Measurements from ENCODE around the gene C1QTNF1.
A peak's percentile ranks its signal among the peaks of the same experiment; 100 is the strongest.

The C1QTNF1 gene

GRCh38 chr17:79010304-79010646 is 13.7 kb upstream of the C1QTNF1 start:
- peak overlapping the region; percentile 76 for H3K27ac ChIP-seq (replicated peaks)
- no peaks in the 10 kb centered on the region for H3K27me3 ChIP-seq (ENCODE audit: insufficient read depth, poor library complexity, severe bottlenecking)

GRCh38 chr17:79011451-79012147 is 12.4 kb upstream of the C1QTNF1 start:
- no peak for TF ChIP-seq GABPA (IDR thresholded peaks at IDR 0.05; ENCODE audit: low read depth)
- TF ChIP-seq REST (IDR thresholded peaks at IDR 0.05; ENCODE audit: insufficient replicate concordance, low read depth): no peak
- TF ChIP-seq POLR2AphosphoS5 (IDR thresholded peaks at IDR 0.05; ENCODE audit: low read depth): no peak
- TF ChIP-seq SPI1 (IDR thresholded peaks at IDR 0.05; ENCODE audit: borderline replicate concordance, low read depth): no peak
- TF ChIP-seq CTCF (IDR thresholded peaks at IDR 0.05; ENCODE audit: insufficient read depth, low read length): no peak
- no peak overlapping the region for H3K4me3 ChIP-seq (replicated peaks; ENCODE audit: insufficient read depth, low read length)
- H3K27ac ChIP-seq (replicated peaks): no peak overlapping the region
- DNase-seq (ENCODE audit: low read depth in 1 of 2, low spot score in 1 of 2): no peak
- no peaks in the 10 kb centered on the region for H3K27me3 ChIP-seq (ENCODE audit: insufficient read depth, poor library complexity, severe bottlenecking)

More at GRCh38 chr17:79010304-79010646, 13.7 kb upstream of the C1QTNF1 start:
- TF ChIP-seq GABPA (IDR thresholded peaks at IDR 0.05; ENCODE audit: low read depth): no peak
- TF ChIP-seq REST (IDR thresholded peaks at IDR 0.05; ENCODE audit: insufficient replicate concordance, low read depth): no peak
- TF ChIP-seq POLR2AphosphoS5 (IDR thresholded peaks at IDR 0.05; ENCODE audit: low read depth): no peak
- no peak for TF ChIP-seq SPI1 (IDR thresholded peaks at IDR 0.05; ENCODE audit: borderline replicate concordance, low read depth)
- TF ChIP-seq CTCF (IDR thresholded peaks at IDR 0.05; ENCODE audit: insufficient read depth, low read length): no peak
- DNase-seq (ENCODE audit: low read depth in 1 of 2, low spot score in 1 of 2): no peak
- H3K4me3 ChIP-seq (replicated peaks; ENCODE audit: insufficient read depth, low read length): peak overlapping the region; percentile 55

- Histone ChIP-seq H3K27ac (replicated peaks) (no peak overlapping the region), H3K4me3 (replicated peaks; ENCODE audit: insufficient read depth, low read length) (no peak overlapping the region), H3K27me3 (ENCODE audit: insufficient read depth, poor library complexity, severe bottlenecking) (no peaks in the 10 kb centered on the region)
- DNase-seq (ENCODE audit: low read depth in 1 of 2, low spot score in 1 of 2): no peak
- TF ChIP-seq POLR2AphosphoS5 (IDR thresholded peaks at IDR 0.05; ENCODE audit: low read depth): no peak
- no peak for TF ChIP-seq SPI1 (IDR thresholded peaks at IDR 0.05; ENCODE audit: borderline replicate concordance, low read depth)
- no peak for TF ChIP-seq REST (IDR thresholded peaks at IDR 0.05; ENCODE audit: insufficient replicate concordance, low read depth)
- no peak for TF ChIP-seq GABPA (IDR thresholded peaks at IDR 0.05; ENCODE audit: low read depth)
- no peak for TF ChIP-seq CTCF (IDR thresholded peaks at IDR 0.05; ENCODE audit: insufficient read depth, low read length)
These were observed 11.3 kb upstream of the C1QTNF1 start for GRCh38 chr17:79012563-79013134.
